Skeletal muscle cell (primary cell): ENCODE data around the gene GPR89A.
A peak's percentile ranks its signal among the peaks of the same experiment; 100 is the strongest.
"Not testable (repeated sequence)": the region's sequence is repeated elsewhere in the genome, so short reads cannot be mapped to it uniquely, and the experiment has no call there.

Experiments
- DNase-seq: peaks from one replicate; pipeline ENCODE4 v3.0.0-alpha.2; 2010; ENCODE audit warnings: low read depth
- H3K4me3 ChIP-seq: 2 replicates; pipeline ENCODE4 v1.5.1; 2011; ENCODE audit warnings: low read depth, mild to moderate bottlenecking, control low read depth, low read length, moderate library complexity

GPR89A gene

DNA sequence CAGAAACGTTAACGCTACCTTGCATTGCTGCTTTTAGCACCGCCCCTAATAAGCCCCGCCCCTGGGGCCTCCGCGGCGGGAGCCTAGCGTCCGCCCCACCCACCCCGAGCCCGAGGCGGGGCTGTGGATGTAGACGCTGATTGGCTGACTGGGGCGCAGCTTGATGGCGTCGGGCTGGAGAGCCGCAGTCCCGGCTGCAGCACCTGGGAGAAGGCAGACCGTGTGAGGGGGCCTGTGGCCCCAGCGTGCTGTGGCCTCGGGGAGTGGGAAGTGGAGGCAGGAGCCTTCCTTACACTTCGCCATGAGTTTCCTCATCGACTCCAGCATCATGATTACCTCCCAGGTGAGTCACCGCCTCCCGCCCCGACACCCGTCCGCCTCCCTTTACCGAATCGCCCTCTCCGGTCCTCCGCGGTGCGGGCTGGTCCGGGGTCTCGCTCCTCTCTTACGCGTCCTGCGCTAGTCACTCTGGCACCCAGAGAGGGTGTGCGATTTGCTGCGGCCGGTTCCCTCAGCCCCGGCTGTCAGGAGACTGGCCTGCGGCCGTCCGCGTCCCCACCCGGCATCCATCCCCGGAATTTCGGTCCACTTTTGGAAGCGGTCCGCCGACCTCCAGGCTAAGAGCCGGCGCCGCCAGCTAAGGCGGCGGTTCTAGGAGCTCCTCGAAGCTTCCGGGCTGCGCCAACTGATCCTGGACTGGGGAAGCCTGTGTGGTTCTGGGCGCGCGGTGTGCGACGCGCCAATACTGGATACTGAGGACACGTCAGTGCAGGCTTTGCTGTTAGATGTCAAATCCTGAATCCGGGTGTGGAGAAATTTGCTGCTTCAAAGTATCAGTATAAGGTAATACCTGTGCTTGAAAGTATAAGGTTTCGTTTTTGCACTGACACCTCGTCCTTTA lies at the start of gene GPR89A:
TSS of gene GPR89A (plus strand) at position 156 of the 901 bp plus-strand sequence. CDS start at position 302, 146 bp downstream.
- peak within 1 kb of the TSS; percentile 71 for H3K4me3 ChIP-seq
- peak; percentile 56 for DNase-seq

DNA sequence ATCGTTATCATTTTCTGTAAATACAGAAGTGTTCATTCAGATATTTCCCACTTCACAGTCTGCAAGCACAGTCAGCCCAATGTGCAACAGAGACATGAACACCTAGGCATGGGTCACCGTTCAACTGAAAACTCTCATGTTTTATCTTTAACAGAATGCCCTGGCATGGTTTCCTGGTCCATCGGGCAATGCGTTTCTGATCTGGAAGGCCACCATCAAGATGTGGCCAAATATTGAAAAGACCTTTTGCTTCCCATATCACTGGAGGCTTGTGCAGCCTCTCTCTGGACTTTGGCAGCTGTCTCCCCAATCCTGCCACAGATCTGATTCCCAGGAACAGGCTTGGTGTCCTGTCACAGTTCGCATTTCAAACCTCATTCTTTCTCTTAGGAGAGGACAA lies 21.0 kb upstream of the GPR89A start:
- DNase-seq, H3K4me3 ChIP-seq: not testable (repeated sequence)

GRCh38 chr1:145590806-145591205 lies 17.0 kb upstream of the GPR89A start:
- not testable (repeated sequence) for DNase-seq, H3K4me3 ChIP-seq

DNA sequence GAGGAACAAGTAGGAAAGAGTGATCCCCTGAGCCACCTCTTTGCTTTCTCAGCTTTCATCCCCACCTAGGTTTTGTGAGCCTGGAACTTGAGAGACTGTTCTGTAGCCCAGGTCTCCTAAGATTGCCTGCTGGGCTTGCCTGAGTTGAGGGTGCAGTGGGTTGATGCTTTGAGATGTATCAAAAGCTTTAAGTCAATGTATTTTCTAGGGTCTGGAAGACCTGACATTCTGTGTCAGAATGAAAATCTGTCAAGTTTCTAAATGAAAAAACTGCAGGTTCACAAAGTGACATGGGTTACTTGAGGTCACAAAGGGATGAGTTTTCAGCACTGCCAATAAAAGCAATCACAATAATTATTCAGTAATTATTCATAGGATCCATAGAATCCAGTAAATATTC lies 15.4 kb upstream of the GPR89A start:
- not testable (repeated sequence) for H3K4me3 ChIP-seq, DNase-seq

- not testable (repeated sequence) for DNase-seq
Measured at GRCh38 chr1:145595421-145595820, 12.4 kb upstream of the GPR89A start.

DNA sequence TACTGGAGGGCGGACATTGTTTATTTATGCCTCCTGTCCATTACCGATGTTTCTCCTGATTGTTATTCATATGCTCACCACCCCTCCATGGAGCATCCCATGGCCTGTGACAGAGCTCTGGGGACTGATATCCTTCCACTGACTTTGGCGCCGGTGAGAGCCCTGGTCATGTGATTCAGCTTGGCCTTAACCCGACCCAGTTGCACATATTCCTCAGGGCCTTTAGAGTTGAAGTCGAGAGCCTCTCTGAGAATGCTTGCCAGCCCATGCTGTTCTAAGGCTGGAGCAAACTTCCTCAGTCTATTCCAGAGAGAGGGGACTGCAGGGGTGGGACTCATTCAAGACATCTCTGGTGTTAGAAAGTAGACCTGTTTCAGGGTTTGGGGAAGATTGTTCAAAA lies 11.6 kb upstream of the GPR89A start:
- not testable (repeated sequence) for H3K4me3 ChIP-seq, DNase-seq

More at GRCh38 chr1:145595421-145595820, 12.4 kb upstream of the GPR89A start:
- not testable (repeated sequence) for H3K4me3 ChIP-seq

DNA sequence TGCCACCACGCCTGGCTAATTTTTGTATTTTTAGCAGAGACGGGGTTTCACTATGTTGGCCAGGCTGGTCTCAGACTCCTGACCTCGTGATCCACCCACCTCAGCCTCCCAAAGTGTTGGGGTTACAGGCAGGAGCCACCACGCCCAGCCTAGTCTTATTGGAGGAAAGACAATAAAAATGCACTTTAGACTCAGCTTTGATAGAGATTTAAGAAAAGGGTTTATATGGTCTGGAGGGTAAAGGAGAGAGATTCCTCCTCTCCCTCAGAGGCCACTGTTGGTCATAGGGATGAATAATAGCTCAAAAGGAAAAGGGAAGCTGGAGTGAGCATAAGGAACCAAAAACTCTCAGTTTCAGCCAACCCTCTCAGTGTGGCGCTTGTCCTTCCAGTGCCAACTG lies 8.4 kb upstream of the GPR89A start:
- not testable (repeated sequence) for DNase-seq

GRCh38 chr1:145601593-145601992 lies 6.2 kb upstream of the GPR89A start:
- DNase-seq, result no peak
- H3K4me3 ChIP-seq, result no peak overlapping the region

More for the DNA sequence above, 8.4 kb upstream of the GPR89A start:
- not testable (repeated sequence) for H3K4me3 ChIP-seq

GRCh38 chr1:145606840-145607239 lies 948 bp upstream of the GPR89A start:
- H3K4me3 ChIP-seq, DNase-seq: not testable (repeated sequence)

- H3K4me3 ChIP-seq, DNase-seq: not testable (repeated sequence)
Measured at GRCh38 chr1:145607289-145607688, 499 bp upstream of the GPR89A start.

DNA sequence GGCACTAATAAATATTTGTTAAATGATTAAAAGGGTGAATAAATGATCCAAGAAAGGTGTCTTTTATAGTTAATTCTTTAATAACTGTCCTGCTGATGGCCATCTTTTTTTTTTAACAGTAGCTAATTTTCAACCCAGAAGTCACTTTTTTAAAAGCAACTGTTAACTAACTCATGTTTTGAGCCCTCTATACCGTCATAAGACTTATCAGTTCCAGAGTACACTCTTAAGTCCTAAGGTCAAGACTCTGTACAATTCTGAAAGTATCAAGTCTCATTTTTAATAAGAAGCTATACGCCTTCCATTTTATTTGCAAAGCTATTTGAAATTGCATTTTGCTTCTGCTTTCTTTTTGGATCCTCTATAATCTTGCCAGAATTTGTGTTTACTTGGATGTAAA lies 3.0 kb downstream of the GPR89A start:
- H3K4me3 ChIP-seq, result not testable (repeated sequence)

DNA sequence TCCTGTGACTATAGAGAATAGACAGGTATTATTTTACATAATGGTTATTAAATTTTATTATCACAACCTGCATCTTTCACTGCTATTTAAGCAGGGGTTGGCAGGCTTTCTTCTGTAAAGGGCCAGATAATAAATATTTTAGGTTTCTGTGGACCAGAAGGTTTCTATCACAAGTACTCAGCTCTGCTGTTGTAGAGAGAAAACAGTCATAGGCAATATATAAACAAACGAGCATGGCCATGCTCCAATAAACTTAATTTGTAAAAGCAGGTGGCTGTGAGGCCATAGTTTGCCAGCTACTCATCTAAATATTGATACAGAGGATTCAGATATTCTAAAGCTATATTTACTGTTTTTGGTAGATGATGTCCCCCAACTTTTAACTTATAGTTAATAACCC lies 12.3 kb downstream of the GPR89A start:
- H3K4me3 ChIP-seq, DNase-seq: not testable (repeated sequence)

More for the DNA sequence above, 3.0 kb downstream of the GPR89A start:
- not testable (repeated sequence) for DNase-seq

DNA sequence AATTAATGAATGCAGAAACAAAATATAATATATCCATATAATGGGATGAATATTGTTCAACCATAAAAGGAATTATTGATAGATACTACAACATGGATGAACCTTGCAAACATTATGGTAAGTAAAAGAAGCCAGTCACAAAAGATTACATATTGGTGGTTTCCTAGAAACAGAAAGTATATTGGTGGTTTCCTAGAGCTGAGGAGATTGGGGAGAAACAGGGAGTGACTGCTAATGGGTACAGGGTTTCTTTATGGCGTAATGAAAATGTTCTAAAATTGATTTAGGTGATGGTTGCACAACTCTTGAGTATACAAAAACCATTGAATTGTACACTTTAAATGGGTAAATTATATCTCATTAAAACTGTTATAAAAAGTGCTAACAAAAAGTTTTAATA lies 14.4 kb downstream of the GPR89A start:
- not testable (repeated sequence) for H3K4me3 ChIP-seq, DNase-seq

GRCh38 chr1:145636237-145636636 lies 28.4 kb downstream of the GPR89A start:
- DNase-seq, result not testable (repeated sequence)

DNA sequence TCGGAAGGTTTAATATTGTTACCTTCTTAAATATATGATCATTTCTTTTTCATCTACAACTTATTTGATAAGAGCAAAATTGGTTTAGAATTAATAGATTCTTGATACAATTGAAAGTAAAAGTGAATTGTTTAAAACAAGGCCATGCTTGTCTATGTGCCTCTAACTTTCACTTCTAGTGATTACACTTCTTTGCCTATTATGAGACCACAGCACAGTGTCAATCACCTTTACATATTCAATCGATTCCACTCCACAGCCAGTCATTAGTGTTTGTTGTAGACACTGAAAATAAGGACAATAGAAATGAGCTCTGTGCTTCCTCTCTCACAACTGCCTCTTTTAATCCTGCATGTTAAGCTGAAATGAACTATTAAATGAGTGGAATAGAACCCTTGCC lies 34.1 kb downstream of the GPR89A start:
- DNase-seq, H3K4me3 ChIP-seq: not testable (repeated sequence)

More at GRCh38 chr1:145636237-145636636, 28.4 kb downstream of the GPR89A start:
- not testable (repeated sequence) for H3K4me3 ChIP-seq

DNA sequence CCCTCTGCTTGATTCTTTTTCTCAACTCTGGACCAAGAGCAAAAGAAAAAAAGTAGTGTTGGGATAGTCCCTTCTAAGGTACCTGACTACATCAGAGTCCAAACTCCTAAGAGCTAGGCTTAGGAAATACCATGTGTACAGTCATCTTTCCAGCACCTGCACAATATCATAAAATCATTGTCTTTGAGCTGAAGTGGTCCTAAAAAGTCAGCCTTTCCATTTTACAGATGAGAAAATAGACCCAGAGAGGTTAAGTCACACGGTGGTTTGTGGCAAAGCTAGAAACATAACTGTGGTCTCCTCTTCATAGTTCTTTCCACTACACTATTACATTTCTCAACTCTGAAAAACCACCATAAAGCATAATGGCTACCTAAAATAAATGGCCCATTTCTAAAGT lies 36.2 kb downstream of the GPR89A start:
- not testable (repeated sequence) for DNase-seq, H3K4me3 ChIP-seq

DNA sequence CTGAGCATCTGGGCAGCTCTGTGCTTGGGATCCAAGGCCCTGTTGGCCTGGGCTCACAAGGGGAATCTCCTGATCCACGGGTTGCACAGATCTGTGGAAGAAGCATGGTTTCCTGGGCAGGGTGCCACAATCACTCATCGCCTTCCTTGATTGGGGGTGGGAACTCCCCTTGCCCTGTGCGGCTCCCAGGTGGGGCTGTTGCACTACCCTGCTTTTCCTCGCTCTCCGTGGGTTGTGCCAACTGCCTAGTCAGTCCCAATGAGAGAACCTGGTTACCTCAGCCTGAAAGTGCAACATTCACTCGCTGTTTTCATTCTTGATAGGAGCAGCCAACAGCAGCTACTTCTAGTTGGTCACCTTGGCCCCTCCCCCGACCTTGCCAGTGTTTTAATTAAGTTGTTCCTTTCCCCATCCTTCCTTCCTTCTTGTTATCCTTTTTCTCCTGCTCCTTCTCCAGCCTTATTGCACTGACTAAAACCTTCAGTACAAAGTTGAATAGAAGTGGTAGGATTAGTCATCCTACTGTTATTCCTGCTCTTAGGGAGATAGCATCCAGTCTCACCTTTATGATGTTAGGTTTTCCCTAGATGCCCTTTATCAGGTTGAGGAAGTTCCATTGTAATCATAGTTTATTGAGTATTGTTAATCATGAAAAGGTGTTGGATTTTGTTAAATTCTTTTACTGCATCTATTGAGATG lies 48.6 kb downstream of the GPR89A start:
- DNase-seq, H3K4me3 ChIP-seq: not testable (repeated sequence)

GRCh38 chr1:145662502-145662901 lies 54.7 kb downstream of the GPR89A start:
- not testable (repeated sequence) for DNase-seq

DNA sequence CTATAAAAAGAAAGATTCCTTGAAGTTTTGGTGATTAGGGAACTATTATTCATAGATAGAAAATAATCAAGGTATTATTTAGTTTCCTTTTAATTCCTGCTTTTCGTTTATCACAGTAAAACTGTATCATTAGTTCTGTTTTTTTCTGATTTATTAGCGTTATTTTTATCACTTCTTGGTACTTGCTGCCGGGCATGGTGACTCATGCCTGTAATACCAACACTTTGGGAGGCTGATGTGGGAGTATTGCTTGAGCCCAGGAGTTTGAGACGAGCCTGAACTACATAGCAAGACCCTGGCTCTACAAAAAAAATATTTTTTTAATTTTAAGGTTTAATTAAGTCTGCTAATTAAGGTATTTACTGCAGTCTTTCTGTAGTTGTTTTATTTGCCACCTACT lies 57.2 kb downstream of the GPR89A start:
- H3K4me3 ChIP-seq, DNase-seq: not testable (repeated sequence)

More at GRCh38 chr1:145662502-145662901, 54.7 kb downstream of the GPR89A start:
- H3K4me3 ChIP-seq, result not testable (repeated sequence)
